Neural cell (in vitro differentiated cells): ENCODE measurements around the gene HTATSF1. TPM values are rescaled to one million over a fixed set of nuclear protein-coding genes. Genes with fewer than 3 reads are reported as not detected.

ENCODE experiments used
- H2AFZ ChIP-seq: fragments of 200-600, 300-800 bp; sonication (generic), shearing (Covaris generic); 2 replicates; pipeline ENCODE4 v1.6.0; 2014; ENCODE audit warnings: low read depth, mild to moderate bottlenecking, antibody characterized with exemption, low read length, moderate library complexity
- H3F3A ChIP-seq: fragments of 200-600 bp; shearing (Covaris generic); 2 replicates; pipeline ENCODE4 v1.6.1; 2016; ENCODE audit warnings: mild to moderate bottlenecking, moderate library complexity, mixed read lengths, antibody characterized with exemption, low read length; ENCODE audit not compliant: insufficient read depth, poor library complexity, severe bottlenecking
- H3K27ac ChIP-seq: fragments of 200-600, 300-800 bp; sonication (generic), shearing (Covaris generic); 2 replicates; pipeline ENCODE4 v1.5.1; 2014; ENCODE audit warnings: mild to moderate bottlenecking, low read length, moderate library complexity
- H3K27me3 ChIP-seq: fragments of 300-800, 200-600 bp; sonication (generic), shearing (Covaris generic); 2 replicates; pipeline ENCODE4 v1.6.0; 2014; ENCODE audit warnings: mild to moderate bottlenecking, low read depth, low read length, moderate library complexity; ENCODE audit not compliant: insufficient read depth
- H3K36me3 ChIP-seq: fragments of 300-800, 200-600 bp; sonication (generic), shearing (Covaris generic); 2 replicates; pipeline ENCODE4 v1.5.1; 2014; ENCODE audit warnings: mild to moderate bottlenecking, antibody characterized with exemption, low read length, moderate library complexity; ENCODE audit not compliant: insufficient read depth
- H3K4me2 ChIP-seq: fragments of 300-800, 200-600 bp; sonication (generic), shearing (Covaris generic); 2 replicates; pipeline ENCODE4 v1.6.0; 2014; ENCODE audit warnings: mild to moderate bottlenecking, low read length
- H3K4me3 ChIP-seq: fragments of 300-800, 200-600 bp; sonication (generic), shearing (Covaris generic); 2 replicates; pipeline ENCODE4 v1.5.1; 2014; ENCODE audit warnings: mild to moderate bottlenecking, low read length, moderate library complexity
- H3K79me2 ChIP-seq: fragments of 200-600 bp; shearing (Covaris generic); replicated peaks from 2 replicates; pipeline ENCODE4 v1.6.0; 2014; ENCODE audit warnings: mild to moderate bottlenecking, low read length, moderate library complexity; ENCODE audit not compliant: insufficient read depth
- H3K9ac ChIP-seq: fragments of 300-800, 200-600 bp; sonication (generic), shearing (Covaris generic); 2 replicates; pipeline ENCODE4 v1.6.1; 2016; ENCODE audit warnings: mild to moderate bottlenecking, low read length, mixed read lengths
- H3K9me2 ChIP-seq: fragments of 200-600 bp; shearing (Covaris generic); 2 replicates; pipeline ENCODE4 v1.6.1; 2016; ENCODE audit warnings: mild to moderate bottlenecking, low read length, mixed read lengths; ENCODE audit not compliant: insufficient read depth
- H3K9me3 ChIP-seq: fragments of 200-600, 300-800 bp; sonication (generic), shearing (Covaris generic); 2 replicates; pipeline ENCODE4 v1.6.1; 2016; ENCODE audit warnings: mild to moderate bottlenecking, mixed run types, low read length, moderate library complexity, mixed read lengths
- H4K20me1 ChIP-seq: fragments of 200-600 bp; shearing (Covaris generic); 2 replicates; pipeline ENCODE4 v1.6.1; 2016; ENCODE audit warnings: mild to moderate bottlenecking, mixed run types; ENCODE audit not compliant: insufficient read depth
- CTCF ChIP-seq: fragments of 450-650 bp; IDR thresholded peaks from 2 replicates; pipeline ENCODE4 v1.5.1; 2014; ENCODE audit warnings: antibody characterized with exemption, mild to moderate bottlenecking, moderate library complexity; ENCODE audit not compliant: poor library complexity, severe bottlenecking
- EP300 ChIP-seq: fragments of 450-650 bp; conservative IDR thresholded peaks from 2 replicates; pipeline ENCODE4 v1.6.1; 2014; ENCODE audit warnings: antibody characterized with exemption, mild to moderate bottlenecking, moderate library complexity; ENCODE audit not compliant: poor library complexity, severe bottlenecking
- EZH2 ChIP-seq: fragments of 200-600, 300-800 bp; shearing (Covaris generic), sonication (generic); IDR thresholded peaks from 2 replicates; pipeline ENCODE4 v1.6.1; 2014; ENCODE audit warnings: antibody characterized with exemption, low read length, borderline replicate concordance, mild to moderate bottlenecking; ENCODE audit not compliant: insufficient read depth, poor library complexity, severe bottlenecking
- MXI1 ChIP-seq: fragments of 450-650 bp; conservative IDR thresholded peaks from 2 replicates; pipeline ENCODE4 v1.6.1; 2014; ENCODE audit warnings: antibody characterized with exemption, mild to moderate bottlenecking; ENCODE audit not compliant: poor library complexity, severe bottlenecking
- POLR2AphosphoS5 ChIP-seq: IDR thresholded peaks from 2 replicates; pipeline ENCODE4 v1.6.1; 2012
- RAD21 ChIP-seq: fragments of 450-650 bp; conservative IDR thresholded peaks from 2 replicates; pipeline ENCODE4 v1.6.1; 2014; ENCODE audit warnings: antibody characterized with exemption, mild to moderate bottlenecking, moderate library complexity
- REST ChIP-seq: IDR thresholded peaks from 2 replicates; pipeline ENCODE4 v1.6.1; 2012; ENCODE audit warnings: borderline replicate concordance
- SMC3 ChIP-seq: fragments of 450-650 bp; conservative IDR thresholded peaks from 2 replicates; pipeline ENCODE4 v1.6.1; 2014; ENCODE audit warnings: antibody characterized with exemption, mild to moderate bottlenecking, moderate library complexity; ENCODE audit not compliant: poor library complexity
- TAF1 ChIP-seq: IDR thresholded peaks from 2 replicates; pipeline ENCODE4 v1.6.1; 2012; ENCODE audit warnings: low read depth
- polyA plus RNA-seq: library from polyadenylated mRNA; depleted of rRNA; stranded (reverse); fragments of >200 nt; gene quantifications from 2 replicates; pipeline ENCODE4 v1.2.3, GENCODE V29; 2014

Gene HTATSF1
- polyA plus RNA-seq, 1 donor from 2014 or later, result 137 TPM

GRCh38 chrX:136475236-136475635 lies 22.2 kb upstream of the HTATSF1 start:
- H3F3A ChIP-seq, result no peaks in the 10 kb centered on the region
- H3K4me3 ChIP-seq, result no peak overlapping the region
- no peak overlapping the region for H3K27ac ChIP-seq
- TF ChIP-seq POLR2AphosphoS5 (no peak), REST (no peak), SMC3 (no peak), EZH2 (no peak), MXI1 (no peak), TAF1 (no peak), EP300 (no peak)
- no peak overlapping the region for H2AFZ ChIP-seq
- no peaks in the 10 kb centered on the region for H3K79me2 ChIP-seq
- no peak overlapping the region for H3K9ac ChIP-seq
- H3K36me3 ChIP-seq, result no peaks in the 10 kb centered on the region
- H4K20me1 ChIP-seq, result no peaks in the 10 kb centered on the region
- H3K27me3 ChIP-seq, result no peaks in the 10 kb centered on the region
- H3K4me2 ChIP-seq, result no peak overlapping the region
- H3K9me3 ChIP-seq, result no peaks in the 10 kb centered on the region
- H3K9me2 ChIP-seq, result no peaks in the 10 kb centered on the region

- no peaks in the 10 kb centered on the region for H3K27me3 ChIP-seq
- H3K9me2 ChIP-seq, result no peaks in the 10 kb centered on the region
- H4K20me1 ChIP-seq, result no peaks in the 10 kb centered on the region
- no peaks in the 10 kb centered on the region for H3K36me3 ChIP-seq
- H3K4me3 ChIP-seq, result no peak overlapping the region
- no peak overlapping the region for H3K4me2 ChIP-seq
- no peaks in the 10 kb centered on the region for H3K9me3 ChIP-seq
- no peak for TF ChIP-seq RAD21
- H3K9ac ChIP-seq, result no peak overlapping the region
- H3F3A ChIP-seq, result no peaks in the 10 kb centered on the region
- H3K79me2 ChIP-seq, result no peaks in the 10 kb centered on the region
- H3K27ac ChIP-seq, result no peak overlapping the region
- no peak overlapping the region for H2AFZ ChIP-seq
Observed at GRCh38 chrX:136476501-136476900, 20.9 kb upstream of the HTATSF1 start.

GRCh38 chrX:136477026-136477425 lies 20.4 kb upstream of the HTATSF1 start:
- no peak overlapping the region for H3K4me2 ChIP-seq
- H3K36me3 ChIP-seq, result no peaks in the 10 kb centered on the region
- no peaks in the 10 kb centered on the region for H3K27me3 ChIP-seq
- no peaks in the 10 kb centered on the region for H3K79me2 ChIP-seq
- no peak overlapping the region for H3K4me3 ChIP-seq
- no peak overlapping the region for H3K27ac ChIP-seq
- TF ChIP-seq CTCF, result no peak
- no peak for TF ChIP-seq EZH2
- H2AFZ ChIP-seq, result no peak overlapping the region
- no peaks in the 10 kb centered on the region for H4K20me1 ChIP-seq
- no peak overlapping the region for H3K9ac ChIP-seq
- no peaks in the 10 kb centered on the region for H3K9me3 ChIP-seq
- H3F3A ChIP-seq, result no peaks in the 10 kb centered on the region
- no peaks in the 10 kb centered on the region for H3K9me2 ChIP-seq
